Endothelial cell (in vitro differentiated cells): ENCODE results near the gene ZNF540. TPM values are rescaled to one million over a fixed set of nuclear protein-coding genes. Genes with fewer than 3 reads are reported as not detected.

Experiments used
- DNase-seq: peaks from one replicate; pipeline ENCODE4 v3.0.0; 2021; ENCODE audit warnings: low spot score
- H3K27ac Mint-ChIP-seq: one replicate; pipeline ENCODE4 v1.8.0; 2021; ENCODE audit warnings: mixed read lengths, inconsistent platforms; ENCODE audit not compliant: unreplicated experiment
- H3K27me3 Mint-ChIP-seq: one replicate; pipeline ENCODE4 v1.8.0; 2021; ENCODE audit warnings: mild to moderate bottlenecking, moderate library complexity, mixed read lengths, inconsistent platforms; ENCODE audit not compliant: unreplicated experiment
- H3K36me3 Mint-ChIP-seq: one replicate; pipeline ENCODE4 v1.8.0; 2021; ENCODE audit warnings: mild to moderate bottlenecking, low read depth, mixed read lengths, inconsistent platforms; ENCODE audit not compliant: unreplicated experiment
- H3K4me1 Mint-ChIP-seq: one replicate; pipeline ENCODE4 v1.8.0; 2021; ENCODE audit warnings: mild to moderate bottlenecking, mixed read lengths, inconsistent platforms; ENCODE audit not compliant: unreplicated experiment
- H3K4me3 Mint-ChIP-seq: one replicate; pipeline ENCODE4 v1.8.0; 2021; ENCODE audit warnings: mild to moderate bottlenecking, mixed read lengths, inconsistent platforms; ENCODE audit not compliant: unreplicated experiment
- H3K9me3 Mint-ChIP-seq: one replicate; pipeline ENCODE4 v1.8.0; 2021; ENCODE audit warnings: mixed read lengths, inconsistent platforms; ENCODE audit not compliant: unreplicated experiment
- CTCF ChIP-seq: fragments of 200-600 bp; sonication (generic); IDR thresholded peaks from one replicate; pipeline ENCODE4 v1.5.0; 2021; ENCODE audit warnings: antibody characterized with exemption; ENCODE audit not compliant: unreplicated experiment
- total RNA-seq: library from RNA; stranded (reverse); fragmentation: NEBNext Ultra II Directional; extraction: Animal tissue kit (Norgen Biotek cat#: 25700); gene quantifications from one replicate; pipeline ENCODE4 v1.2.1, GENCODE V29; 2021; ENCODE audit not compliant: unreplicated experiment

ZNF540 gene
- total RNA-seq, 1 donor from 2014 or later: 0.69 TPM

DNA sequence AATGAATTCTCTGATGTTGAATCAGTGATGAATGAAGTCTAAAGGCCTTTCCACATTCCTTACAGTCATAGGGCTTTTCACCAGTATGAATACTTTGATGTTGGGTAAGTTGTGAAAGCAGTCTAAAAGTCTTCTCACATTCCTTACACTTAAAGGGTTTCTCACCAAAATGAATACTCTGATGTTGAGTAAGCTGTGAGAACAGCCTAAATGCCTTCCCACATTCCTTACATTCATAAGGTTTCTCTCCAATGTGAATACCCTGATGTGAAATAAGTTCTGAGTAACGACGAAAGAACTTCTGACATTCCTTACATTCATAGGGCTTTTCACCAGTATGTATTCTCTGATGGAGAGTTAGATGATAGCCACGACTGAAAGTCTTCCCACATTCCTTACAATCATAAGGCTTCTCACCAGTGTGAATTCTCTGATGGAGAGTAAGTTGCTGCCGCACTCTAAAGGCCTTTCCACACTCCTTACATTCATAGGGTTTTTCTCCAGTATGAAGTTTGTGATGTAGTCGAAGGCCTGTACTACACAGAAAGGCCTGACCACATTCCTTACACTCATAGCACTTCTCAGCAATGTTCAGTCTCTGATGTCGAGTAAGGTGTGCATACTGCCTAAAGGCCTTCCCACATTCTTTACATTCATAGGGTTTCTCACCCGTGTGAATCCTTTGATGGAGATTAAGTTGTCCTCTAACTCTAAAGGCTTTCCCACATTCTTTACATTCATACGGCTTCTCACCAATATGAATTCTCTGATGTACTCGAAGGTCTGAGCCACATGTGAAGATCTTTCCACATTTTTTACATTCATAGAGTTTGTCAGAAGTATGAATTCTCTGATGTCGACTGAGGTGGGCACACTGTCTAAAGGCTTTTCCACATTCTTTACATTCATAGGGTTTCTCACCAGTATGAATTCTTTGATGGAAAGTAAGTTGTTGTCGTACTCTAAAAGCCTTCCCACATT lies 40.7 kb downstream of the ZNF540 start:
- Mint-ChIP-seq H3K4me3 (peak overlapping the region; percentile 83), H3K27me3 (peaks cover 7% of the 10 kb centered on the region), H3K4me1 (no peaks in the 10 kb centered on the region), H3K36me3 (peaks cover 68% of the 10 kb centered on the region), H3K9me3 (peaks cover 46% of the 10 kb centered on the region), H3K27ac (no peak overlapping the region)
- TF ChIP-seq CTCF: no peak
- no peak for DNase-seq

DNA sequence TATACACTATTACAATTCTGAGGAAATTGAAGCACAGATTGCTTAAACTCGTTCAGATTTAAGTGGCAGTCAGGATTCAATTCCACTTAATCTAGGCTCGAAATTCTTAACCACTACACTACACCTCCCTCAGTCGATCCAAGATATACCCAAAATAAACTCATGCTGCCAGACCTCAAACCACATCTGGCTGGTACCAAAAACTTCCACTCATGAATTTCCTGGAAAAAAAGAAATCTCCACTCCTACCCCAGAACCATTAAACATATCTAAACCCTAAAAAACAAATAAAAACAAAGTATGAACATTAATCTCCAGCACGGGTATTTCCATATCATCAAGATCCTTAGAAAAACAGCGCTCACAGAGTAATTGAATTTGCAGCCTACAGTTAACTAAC lies 59.4 kb downstream of the ZNF540 start:
- peak overlapping the region; percentile 67 for H3K27ac Mint-ChIP-seq
- no peak for TF ChIP-seq CTCF

DNA sequence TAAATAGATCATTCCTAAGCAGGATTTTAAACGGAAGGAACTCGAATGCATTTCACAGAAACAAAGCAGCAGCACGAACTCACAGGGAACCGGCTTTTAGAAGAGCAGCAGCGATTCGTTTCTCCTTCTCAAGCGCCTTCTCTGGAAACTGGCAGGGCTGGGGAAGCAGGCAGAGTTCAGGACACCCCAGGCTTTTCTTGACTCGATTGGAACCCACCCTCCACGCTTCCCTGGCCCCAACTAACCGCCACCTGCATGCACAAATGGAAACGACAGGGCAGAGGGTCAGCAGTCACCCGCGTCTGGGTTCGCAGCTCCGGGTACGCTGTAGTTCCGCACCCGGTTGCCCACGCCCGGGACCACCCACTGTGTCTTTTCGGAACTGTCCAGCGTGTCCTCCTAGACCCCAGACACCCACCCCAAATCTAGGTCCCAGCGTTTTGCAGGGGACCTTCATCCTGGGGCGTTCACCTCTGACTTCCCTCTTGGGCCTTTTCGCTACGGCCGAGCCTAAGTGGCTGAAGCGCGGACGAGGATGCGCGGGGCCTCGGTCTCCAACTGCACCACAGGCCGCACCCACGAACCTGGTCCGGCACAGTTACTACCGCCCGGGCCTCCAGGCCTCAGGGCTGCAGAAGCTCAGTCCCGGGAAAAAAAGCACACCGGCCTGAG lies 60.1 kb downstream of the ZNF540 start:
- peaks cover 7% of the 10 kb centered on the region for H3K27me3 Mint-ChIP-seq
- peaks cover 14% of the 10 kb centered on the region for H3K36me3 Mint-ChIP-seq
- H3K4me3 Mint-ChIP-seq: peak overlapping the region; percentile 96
- H3K9me3 Mint-ChIP-seq: no peaks in the 10 kb centered on the region
- H3K4me1 Mint-ChIP-seq: peaks cover 14% of the 10 kb centered on the region
- no peak for TF ChIP-seq CTCF
- peak overlapping the region; percentile 67 for H3K27ac Mint-ChIP-seq
- peak; percentile 16 for DNase-seq

More for the DNA sequence above, 59.4 kb downstream of the ZNF540 start:
- peaks cover 14% of the 10 kb centered on the region for H3K4me1 Mint-ChIP-seq
- DNase-seq: no peak
- H3K36me3 Mint-ChIP-seq: peaks cover 14% of the 10 kb centered on the region
- no peaks in the 10 kb centered on the region for H3K9me3 Mint-ChIP-seq
- H3K27me3 Mint-ChIP-seq: peaks cover 7% of the 10 kb centered on the region
- peak overlapping the region; percentile 96 for H3K4me3 Mint-ChIP-seq

GRCh38 chr19:37655301-37655688 lies 60.6 kb downstream of the ZNF540 start, which contains the start of gene ZFP30:
Gene ZFP30 (minus strand): TSS chr19:37655465. CDS start chr19:37647822, 7,643 bp downstream.
- DNase-seq: peak; percentile 89
- H3K36me3 Mint-ChIP-seq: peaks cover 14% of the 10 kb centered on the region
- H3K9me3 Mint-ChIP-seq: peaks cover under 1% of the 10 kb centered on the region
- H3K27me3 Mint-ChIP-seq: peaks cover 7% of the 10 kb centered on the region
- TF ChIP-seq CTCF: no peak
- peaks cover 14% of the 10 kb centered on the region for H3K4me1 Mint-ChIP-seq
- peak within 1 kb of the TSS; percentile 96 for H3K4me3 Mint-ChIP-seq
- H3K27ac Mint-ChIP-seq: peak within 1 kb of the TSS; percentile 67
